GM12878 (cell line): Measurements from ENCODE around the gene ANKDD1A. TPM values are rescaled to one million over a fixed set of nuclear protein-coding genes. Genes with fewer than 3 reads are reported as not detected.

ENCODE experiments used
- ATAC-seq: fragments of 200-7000 bp; cut with Tn5 transposase; 3 replicates; pipeline ENCODE4 v1.9.1; 2020; ENCODE audit warnings: mild to moderate bottlenecking, moderate library complexity
- BruUV-seq: library from RNA; stranded (reverse); fragments of 400-500 nt; replicated peaks from 2 replicates; lab custom pipeline; 2021; lab: Mats Ljungman, UMichigan
- CTCF ChIA-PET: fragments of 300-600 bp; sonication (Branson Sonifier 250); formaldehyde crosslinking; extraction: SDS; loops from one replicate; lab custom pipeline; 2021; ENCODE audit warnings: inconsistent platforms; lab: Yijun Ruan, JAX
- POLR2A ChIA-PET: fragments of 350-600 bp; formaldehyde crosslinking; extraction: SDS; loops from one replicate; lab custom pipeline; 2021; ENCODE audit warnings: inconsistent platforms; lab: Charles Lee
- RAD21 ChIA-PET: fragments of 300-600 bp; sonication (Branson Sonifier 250); formaldehyde crosslinking; loops from one replicate; lab custom pipeline; 2023; ENCODE audit warnings: antibody characterized with exemption; ENCODE audit not compliant: unreplicated experiment; lab: Charles Lee
- SMC1A ChIA-PET: fragments of 300-600 bp; sonication (Branson Sonifier 250); formaldehyde crosslinking; loops from one replicate; lab custom pipeline; 2023; ENCODE audit not compliant: unreplicated experiment, uncharacterized antibody; lab: Charles Lee
- DNase-seq: peaks from one replicate; pipeline ENCODE4 v3.0.0-alpha.2; 2011; ENCODE audit warnings: low read depth, low spot score
- FAIRE-seq: peaks from 3 replicates; lab custom pipeline; 2011; peaks lifted over from hg19 to GRCh38; lab: Jason Lieb, UNC
- H2AFZ ChIP-seq: 2 replicates; pipeline ENCODE4 v1.6.0; 2011; ENCODE audit warnings: low read depth, low read length, control low read depth; ENCODE audit not compliant: control insufficient read depth
- H3K27ac ChIP-seq: 2 replicates; pipeline ENCODE4 v1.5.1; 2011; ENCODE audit warnings: control low read depth; ENCODE audit not compliant: control insufficient read depth, insufficient read depth
- H3K27me3 ChIP-seq, 2 experiments: replicated peaks in 1 of 2; 2 replicates each; pipeline versions ENCODE4 v1.6.0 to v1.6.1; 2011; ENCODE audit warnings: low read length in 1 of 2; ENCODE audit not compliant: control insufficient read depth in 2 of 2, insufficient read depth in 2 of 2
- H3K36me3 ChIP-seq, 2 experiments: 2 replicates each; pipeline ENCODE4 v1.5.1; 2011; ENCODE audit warnings: low read length in 1 of 2; ENCODE audit not compliant: control insufficient read depth in 2 of 2, insufficient read depth in 2 of 2
- H3K4me1 ChIP-seq: 2 replicates; pipeline ENCODE4 v1.6.1; 2011; ENCODE audit warnings: mild to moderate bottlenecking, low read length, moderate library complexity, mixed read lengths; ENCODE audit not compliant: control insufficient read depth, insufficient read depth
- H3K4me2 ChIP-seq: 2 replicates; pipeline ENCODE4 v1.6.0; 2011; ENCODE audit warnings: control low read depth; ENCODE audit not compliant: control insufficient read depth, insufficient read depth
- H3K4me3 ChIP-seq: fragments of 200-600 bp; sonication (generic); 2 replicates; pipeline ENCODE4 v1.5.1; 2016
- H3K79me2 ChIP-seq: 2 replicates; pipeline ENCODE4 v1.6.0; 2011; ENCODE audit warnings: low read length; ENCODE audit not compliant: control insufficient read depth, insufficient read depth
- H3K9ac ChIP-seq: 2 replicates; pipeline ENCODE4 v1.8.0; 2011; ENCODE audit warnings: low read length, control low read depth, mixed read lengths; ENCODE audit not compliant: control insufficient read depth, insufficient read depth
- H3K9me3 ChIP-seq: replicated peaks from 3 replicates; pipeline ENCODE4 v1.5.1; 2011; ENCODE audit warnings: mild to moderate bottlenecking, low read length; ENCODE audit not compliant: control insufficient read depth, insufficient read depth
- H4K20me1 ChIP-seq: 2 replicates; pipeline ENCODE4 v1.6.0; 2011; ENCODE audit not compliant: control insufficient read depth, insufficient read depth
- ATF7 ChIP-seq: fragments of 450-650 bp; IDR thresholded peaks from 2 replicates; pipeline ENCODE4 v1.6.1; 2016; ENCODE audit warnings: low read depth, mild to moderate bottlenecking
- BMI1 ChIP-seq: fragments of 450-650 bp; IDR thresholded peaks from 2 replicates; pipeline ENCODE4 v1.6.1; 2016; ENCODE audit warnings: mild to moderate bottlenecking, moderate library complexity, borderline replicate concordance
- CHD2 ChIP-seq: IDR thresholded peaks from 2 replicates; pipeline ENCODE4 v1.6.1; 2011; ENCODE audit warnings: low read depth, low read length, improper control_type of control experiment, borderline replicate concordance
- CUX1 ChIP-seq: IDR thresholded peaks from 2 replicates; pipeline ENCODE4 v1.6.1; 2012; ENCODE audit warnings: improper control_type of control experiment, low read depth, low read length; ENCODE audit not compliant: insufficient replicate concordance
- ESRRA ChIP-seq: IDR thresholded peaks from 2 replicates; pipeline ENCODE4 v1.6.1; 2012; ENCODE audit warnings: mild to moderate bottlenecking, low read length, improper control_type of control experiment
- FOS ChIP-seq: IDR thresholded peaks from 3 replicates; pipeline ENCODE4 v1.6.1; 2011; ENCODE audit warnings: borderline replicate concordance; ENCODE audit not compliant: insufficient read length; ENCODE audit errors: extremely low read depth
- MYC ChIP-seq: IDR thresholded peaks from 2 replicates; pipeline ENCODE4 v1.6.1; 2011; ENCODE audit warnings: mild to moderate bottlenecking, low read length, moderate library complexity, inconsistent platforms; ENCODE audit not compliant: insufficient read depth, insufficient replicate concordance, insufficient read length, severe bottlenecking
- NFYA ChIP-seq: IDR thresholded peaks from 2 replicates; pipeline ENCODE4 v1.6.1; 2011; ENCODE audit warnings: low read depth, mild to moderate bottlenecking, low read length, improper control_type of control experiment, borderline replicate concordance
- PAX8 ChIP-seq: fragments of 450-650 bp; IDR thresholded peaks from 2 replicates; pipeline ENCODE4 v1.6.1; 2017; ENCODE audit warnings: mild to moderate bottlenecking, moderate library complexity
- PML ChIP-seq: IDR thresholded peaks from 2 replicates; pipeline ENCODE4 v1.6.1; 2012; ENCODE audit warnings: low read length, inconsistent platforms
- SIX5 ChIP-seq: IDR thresholded peaks from 2 replicates; pipeline ENCODE4 v1.6.1; 2011; ENCODE audit warnings: mild to moderate bottlenecking, low read depth, low read length, moderate library complexity; ENCODE audit not compliant: severe bottlenecking
- SRF ChIP-seq, 2 experiments: IDR thresholded peaks; 2 replicates each; pipeline ENCODE4 v1.6.1; 2011; ENCODE audit warnings: low read depth in 2 of 2, low read length in 2 of 2, mild to moderate bottlenecking in 1 of 2, moderate library complexity in 1 of 2
- STAT3 ChIP-seq: IDR thresholded peaks from 2 replicates; pipeline ENCODE4 v1.6.1; 2011; ENCODE audit warnings: low read depth, low read length, improper control_type of control experiment
- ZNF687 ChIP-seq: fragments of 450-650 bp; IDR thresholded peaks from 2 replicates; pipeline ENCODE4 v1.6.1; 2017; ENCODE audit warnings: mild to moderate bottlenecking, moderate library complexity
- WGBS: methylation state at CpG from one replicate; pipeline ENCODE4 v1.1.6; 2016; ENCODE audit warnings: low lambda C conversion rate; ENCODE audit not compliant: insufficient replicate concordance, insufficient coverage; ENCODE audit errors: missing lambda C conversion rate; 5-methylcytosine and 5-hydroxymethylcytosine counted together
- in situ Hi-C: fragments of 300-500 bp; cut with MboI; formaldehyde crosslinking; loops from 9 replicates; pipeline ENCODE4 v1.14.3; 2018; ENCODE audit warnings: mixed read lengths
- intact Hi-C: fragments of 100-400 bp; cut with micrococcal nuclease; formaldehyde crosslinking; loops from one replicate; pipeline ENCODE4 v1.14.2; 2022; ENCODE audit not compliant: unreplicated experiment
- polyA plus RNA-seq, 11 experiments: library from polyadenylated mRNA; depleted of rRNA in 4 of 11; unstranded in 6 of 11; stranded (reverse) in 5 of 11; fragments of >200 nt; fragmentation: Nextera tagmentation in 4 of 11; fragmentation: Illumina TruSeq in 1 of 11; extraction: Ambion mirVana in 4 of 11; extraction: Trizol in 1 of 11; gene quantifications; 1 replicate in 1 of 11; 2 replicates in 10 of 11; pipeline versions ENCODE4 v1.2.1 to v1.2.3, GENCODE V29; 2011 to 2016; ENCODE audit warnings: inconsistent platforms in 2 of 11, missing spikeins in 2 of 11, low read depth in 1 of 11
- total RNA-seq, 4 experiments: library from RNA; depleted of rRNA in 3 of 4; stranded (reverse); fragments of >200 nt in 3 of 4; fragmentation: Illumina TruSeq in 1 of 4; extraction: Trizol in 1 of 4; gene quantifications; 2 replicates each; pipeline versions ENCODE4 v1.2.1 to v1.2.3, GENCODE V29; 2013 to 2021
- TF ChIP-seq, protein P1 (sequence below): IDR thresholded peaks from 2 replicates; pipeline ENCODE4 v1.6.1; 2011; ENCODE audit warnings: low read depth, mild to moderate bottlenecking, low read length, moderate library complexity, borderline replicate concordance; ENCODE audit errors: extremely low read depth

Gene ANKDD1A
- total and polyA plus RNA-seq, 10 of the 15 experiments (the other 5 are each of a cell fraction or from before 2014, with no cell fraction given) = 1.5 to 6.6 (median 4.1) TPM

DNA sequence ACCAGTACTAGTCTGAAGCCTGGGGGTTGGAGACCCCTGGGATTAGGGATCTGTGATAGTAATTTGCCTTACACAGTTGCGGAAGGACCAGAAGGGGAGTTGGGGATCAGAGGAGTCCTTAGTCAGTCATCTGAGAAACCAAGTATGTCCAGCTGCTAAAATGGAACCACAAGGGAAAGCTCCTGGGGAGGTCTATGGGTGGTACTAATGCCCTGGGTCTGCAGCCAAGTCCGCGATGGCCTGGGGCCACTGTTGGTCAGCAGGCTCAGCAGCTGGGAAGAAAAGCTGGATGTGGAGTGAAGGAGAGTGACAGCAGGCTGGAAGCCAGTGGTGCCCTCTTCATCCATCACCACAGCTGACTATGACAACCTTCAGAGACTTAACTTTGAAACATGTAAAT, 2.2 kb upstream of the ANKDD1A start:
- POLR2A ChIA-PET = interaction anchor here (0.6 to 0.7 kb wide), 2 partner anchors 11 to 187 kb away, joined by 4 read pairs; no protein-coding TSS in a partner anchor
- intact Hi-C loops = no loop called here
- in situ Hi-C loops = loop anchor here (5.0 kb wide), 1 partner anchor 177 kb away; no protein-coding TSS in a partner anchor

More for the DNA sequence above, 2.2 kb upstream of the ANKDD1A start:
- H3K79me2 ChIP-seq = no peaks in the 10 kb centered on the region
- no peaks in the 10 kb centered on the region for H4K20me1 ChIP-seq
- no peak for FAIRE-seq
- ChIA-PET RAD21 (interaction anchor here (1.8 kb wide), 1 partner anchor 15 kb away, joined by 5 read pairs; no protein-coding TSS in a partner anchor), SMC1A (interaction anchor here (0.6 kb wide), 1 partner anchor 599 kb away, joined by 3 read pairs; no protein-coding TSS in a partner anchor), CTCF (interaction anchor here (0.7 to 1.6 kb wide), 4 partner anchors 15 to 169 kb away, joined by 3 to 5 read pairs (median 3); no protein-coding TSS in a partner anchor)
- no peak overlapping the region for H3K4me2 ChIP-seq
- H2AFZ ChIP-seq = no peak overlapping the region
- H3K27ac ChIP-seq = no peak overlapping the region
- H3K4me3 ChIP-seq = no peak overlapping the region
- no peak for TF ChIP-seq BMI1
- TF ChIP-seq, protein P1, sequence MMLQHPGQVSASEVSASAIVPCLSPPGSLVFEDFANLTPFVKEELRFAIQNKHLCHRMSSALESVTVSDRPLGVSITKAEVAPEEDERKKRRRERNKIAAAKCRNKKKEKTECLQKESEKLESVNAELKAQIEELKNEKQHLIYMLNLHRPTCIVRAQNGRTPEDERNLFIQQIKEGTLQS = no peak
- TF ChIP-seq PAX8 = no peak
- TF ChIP-seq NFYA = no peak
- no peak for TF ChIP-seq SIX5
- no peak for TF ChIP-seq CHD2
- TF ChIP-seq ATF7 = no peak
- no peak for TF ChIP-seq CUX1
- TF ChIP-seq SRF (IDR thresholded peaks at IDR 0.05; ENCODE audit: low read depth in 2 of 2, low read length in 2 of 2) = no peak
- no peak for TF ChIP-seq ZNF687
- no peak for TF ChIP-seq ESRRA
- TF ChIP-seq PML = no peak
- no peak for TF ChIP-seq STAT3
- TF ChIP-seq FOS = no peak
- no peak for TF ChIP-seq MYC
- no peaks in the 10 kb centered on the region for H3K9me3 ChIP-seq
- H3K27me3 ChIP-seq = no peaks in the 10 kb centered on the region
- no peak for ATAC-seq
- no peak for DNase-seq
- no peak overlapping the region for H3K9ac ChIP-seq
- H3K4me1 ChIP-seq = peaks cover 8% of the 10 kb centered on the region
- WGBS = 98% methylated on average over 3 of the region's 3 CpGs
- BruUV-seq = no TSS peak
- no peaks in the 10 kb centered on the region for H3K36me3 ChIP-seq
